HG02759 (cell line): ENCODE results near the gene S100A13.
A peak's percentile ranks its signal among the peaks of the same experiment; 100 is the strongest.

Source experiments
- ATAC-seq: cut with Tn5 transposase; IDR thresholded peaks from one replicate; pipeline ENCODE4 v1.9.1; 2021; ENCODE audit warnings: mild to moderate bottlenecking, moderate library complexity; ENCODE audit not compliant: unreplicated experiment

Gene S100A13

GRCh38 chr1:153627715-153628626 is 666 bp upstream of the S100A13 start, which contains the start of gene S100A1:
S100A1 (plus strand) TSS chr1:153628434; CDS start chr1:153630522, 2,088 bp downstream.
- no peak for ATAC-seq

DNA sequence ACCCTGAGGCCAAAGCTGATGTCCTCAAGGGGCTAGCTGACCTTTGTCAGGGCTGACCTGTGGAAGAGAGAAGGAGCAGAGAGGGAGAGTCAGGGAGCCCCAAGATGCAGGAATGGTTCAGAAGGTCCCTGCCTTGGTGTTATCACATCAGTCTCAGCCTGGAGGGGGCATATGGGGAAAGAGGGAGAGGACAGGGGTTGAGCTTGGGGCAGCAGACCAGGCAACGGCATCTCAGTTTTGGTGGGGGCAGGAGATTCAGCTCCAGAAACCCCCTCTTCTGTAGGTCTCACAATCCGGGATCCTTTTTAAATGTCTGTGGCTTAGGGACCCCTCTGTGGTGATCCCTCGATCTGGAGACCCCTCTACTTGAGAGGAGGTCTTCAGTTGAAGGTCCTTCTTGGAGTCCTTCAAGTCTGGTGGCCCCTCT is 815 bp downstream of the S100A13 start:
- no peak for ATAC-seq

DNA sequence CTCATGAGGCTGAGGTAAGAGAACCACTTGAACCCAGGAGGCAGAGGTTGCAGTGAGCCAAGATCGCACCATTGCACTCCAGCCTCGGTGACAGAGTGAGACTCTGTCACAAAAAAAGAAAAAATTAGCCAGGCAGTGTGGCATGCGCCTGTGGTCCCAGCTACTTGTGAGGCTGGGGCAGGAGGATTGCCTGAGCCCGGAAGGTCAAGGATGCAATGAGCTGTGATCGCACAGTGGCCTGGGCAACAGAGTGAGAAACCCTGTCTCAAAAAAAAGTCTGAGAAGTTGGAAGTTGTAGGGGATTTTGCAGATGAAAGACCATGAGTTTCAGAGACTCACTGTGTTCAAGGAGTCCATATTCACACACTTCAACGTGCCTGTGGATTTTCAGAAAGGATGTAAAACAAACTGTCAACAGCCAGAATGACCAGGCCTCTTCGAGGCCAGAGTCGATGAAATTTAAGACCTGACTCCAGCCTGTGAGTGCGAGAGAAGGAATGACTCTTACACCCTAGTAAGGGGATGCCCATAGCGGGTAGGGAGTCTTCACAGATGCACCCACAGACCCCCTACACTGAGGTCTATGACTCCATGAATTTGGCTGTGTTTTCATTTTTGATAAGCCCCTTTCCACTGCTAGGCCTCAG is 2.2 kb downstream of the S100A13 start:
- ATAC-seq: no peak

GRCh38 chr1:153623101-153623500 is 4.2 kb downstream of the S100A13 start:
- ATAC-seq: no peak

DNA sequence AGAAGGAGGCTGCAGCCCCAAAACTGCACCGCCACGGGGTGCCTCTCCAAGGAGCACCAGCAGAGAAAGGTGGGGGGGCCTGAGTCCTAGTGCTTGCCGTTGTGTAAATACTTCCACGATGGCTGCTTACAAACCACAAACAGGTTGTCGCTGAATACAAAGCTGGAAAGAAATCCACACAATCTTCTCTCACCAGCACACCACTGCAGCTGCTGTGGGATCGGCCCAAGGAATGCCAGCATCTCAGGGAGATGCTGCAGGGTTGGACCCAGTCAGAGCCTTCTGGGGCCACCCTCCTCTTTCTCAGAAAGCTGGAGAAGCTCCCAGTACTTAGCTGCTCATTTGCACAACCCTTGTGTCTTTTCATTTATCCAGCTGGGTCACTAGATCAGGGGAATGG is 8.1 kb downstream of the S100A13 start:
- ATAC-seq: no peak

DNA sequence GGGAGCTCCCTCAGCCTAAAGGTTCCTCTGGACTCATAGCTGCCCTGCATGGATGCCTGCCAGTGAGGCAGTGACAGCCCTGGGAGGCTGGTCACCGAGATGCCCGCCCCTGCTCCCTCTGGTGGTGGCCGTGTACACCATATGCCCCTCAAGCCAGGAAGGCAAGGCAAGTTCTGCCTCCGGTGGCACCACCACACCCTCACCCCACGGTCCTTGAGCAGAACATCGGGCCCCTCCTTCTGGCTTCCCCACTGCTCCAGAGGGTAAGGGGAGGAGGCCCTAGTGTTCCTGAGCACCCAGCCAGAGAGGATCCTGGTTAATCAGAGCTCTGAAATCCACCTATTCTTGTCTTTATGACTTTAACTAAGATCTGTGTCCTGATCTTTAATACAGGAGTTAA is 9.6 kb downstream of the S100A13 start:
- peak; percentile 67 for ATAC-seq

DNA sequence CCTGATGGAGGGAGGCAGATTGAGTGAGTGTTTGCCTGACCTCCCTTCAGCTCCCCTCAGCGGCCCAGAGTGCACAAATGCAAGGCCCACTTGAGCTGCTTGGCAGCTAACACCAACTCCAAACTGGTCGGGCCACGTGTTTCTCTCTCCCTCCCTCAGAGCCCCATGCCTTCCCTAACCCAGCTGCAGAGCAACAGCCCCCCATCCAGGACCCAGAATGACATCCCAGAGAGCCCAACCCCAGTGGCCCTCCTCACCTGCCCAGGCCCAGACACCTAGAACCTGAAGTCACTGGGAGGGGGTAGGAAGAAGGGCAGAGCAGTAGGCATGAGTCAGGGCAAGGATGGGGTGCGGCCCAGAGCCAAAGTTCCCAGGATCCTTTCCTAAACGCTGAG is 10.4 kb downstream of the S100A13 start:
- ATAC-seq: no peak

GRCh38 chr1:153616144-153616916 is 11.0 kb downstream of the S100A13 start, which contains the start of gene S100A14:
S100A14 (minus strand) TSS chr1:153616325; CDS start chr1:153615858, 467 bp downstream.
- ATAC-seq: no peak

GRCh38 chr1:153615406-153615805 is 11.9 kb downstream of the S100A13 start:
- no peak for ATAC-seq

GRCh38 chr1:153614906-153615305 is 12.4 kb downstream of the S100A13 start:
- ATAC-seq: no peak

DNA sequence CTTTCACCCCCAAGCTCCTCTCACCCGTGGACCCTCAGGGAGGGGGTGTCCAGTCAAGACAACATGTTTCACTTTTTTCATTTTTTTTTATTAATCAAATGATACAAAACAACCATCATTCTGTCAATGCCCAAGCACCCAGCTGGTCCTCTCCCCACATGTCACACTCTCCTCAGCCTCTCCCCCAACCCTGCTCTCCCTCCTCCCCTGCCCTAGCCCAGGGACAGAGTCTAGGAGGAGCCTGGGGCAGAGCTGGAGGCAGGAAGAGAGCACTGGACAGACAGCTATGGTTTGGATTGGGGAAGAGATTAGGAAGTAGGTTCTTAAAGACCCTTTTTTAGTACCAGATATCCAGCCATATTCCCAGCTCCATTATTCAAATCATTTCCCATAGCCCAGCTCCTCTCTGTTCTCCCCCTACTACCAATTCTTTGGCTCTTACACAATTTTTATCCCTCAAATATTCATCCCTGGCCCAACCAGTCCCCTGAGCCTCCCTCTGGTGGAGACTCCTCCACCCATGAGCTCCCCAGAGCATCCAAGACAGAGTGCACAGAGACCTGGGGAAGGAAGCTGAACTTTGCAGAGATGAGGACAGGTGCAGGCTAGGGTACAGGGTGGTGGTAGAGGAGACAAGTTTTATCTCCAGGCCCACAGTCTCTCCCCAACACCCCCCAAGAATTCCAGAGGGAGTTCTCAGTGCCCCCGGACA is 13.0 kb downstream of the S100A13 start:
- ATAC-seq: no peak

GRCh38 chr1:153613406-153613805 is 13.9 kb downstream of the S100A13 start:
- no peak for ATAC-seq

DNA sequence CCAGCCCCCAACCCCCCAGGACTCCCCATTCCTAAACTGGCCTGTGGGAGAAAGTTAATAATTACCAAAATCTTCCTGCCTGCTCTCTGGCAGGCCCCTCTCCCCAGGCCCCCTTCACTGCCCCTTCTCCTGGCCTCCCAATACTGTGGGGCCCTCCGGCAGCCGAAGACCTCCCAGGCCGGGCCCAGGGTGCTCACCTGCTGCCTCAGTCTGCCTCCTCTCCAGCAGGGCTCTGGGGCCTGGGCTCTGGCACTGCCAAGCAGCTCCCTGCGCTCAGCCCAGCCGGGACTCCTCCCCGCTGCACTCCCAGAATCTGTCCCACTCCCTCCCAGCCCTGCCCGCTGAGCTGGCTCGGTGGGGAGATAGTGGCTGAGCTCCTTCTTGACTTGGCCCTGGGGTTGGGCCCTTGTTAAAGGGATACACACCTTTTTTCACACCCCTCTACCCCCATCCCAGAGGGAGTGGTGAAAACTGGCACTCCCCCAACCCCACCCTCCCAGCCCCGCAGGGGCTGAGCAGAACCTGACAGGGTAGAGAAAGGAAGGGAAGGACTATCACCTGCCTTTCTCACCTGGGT is 14.5 kb downstream of the S100A13 start, which contains the start of gene S100A16:
Gene S100A16, minus strand, starts transcription at position 383 of the 577 bp plus-strand sequence. CDS start 4,986 bp downstream, outside the sequence.
- ATAC-seq: no peak

GRCh38 chr1:153612111-153612754 is 15.1 kb downstream of the S100A13 start:
- no peak for ATAC-seq

DNA sequence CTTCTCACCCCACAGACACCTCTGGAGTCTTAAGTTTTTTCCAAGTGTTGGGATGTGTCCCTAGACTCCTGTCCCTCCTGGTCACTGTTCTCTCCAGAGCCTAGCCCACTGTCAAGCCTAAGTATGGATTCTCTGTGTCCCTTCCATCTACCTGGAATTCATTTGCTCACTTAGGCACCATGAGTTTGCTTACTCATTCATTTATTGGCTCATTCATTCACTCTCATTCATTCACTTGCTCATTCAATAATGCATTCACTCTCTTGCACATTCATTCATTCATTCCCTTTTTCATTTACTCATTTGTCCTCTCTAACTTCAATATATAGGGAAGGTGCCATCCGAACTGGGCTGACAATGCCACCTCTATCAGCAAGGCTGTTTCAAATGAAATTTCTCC is 15.9 kb downstream of the S100A13 start:
- ATAC-seq: no peak

GRCh38 chr1:153610811-153611301 is 16.4 kb downstream of the S100A13 start:
- ATAC-seq: no peak

DNA sequence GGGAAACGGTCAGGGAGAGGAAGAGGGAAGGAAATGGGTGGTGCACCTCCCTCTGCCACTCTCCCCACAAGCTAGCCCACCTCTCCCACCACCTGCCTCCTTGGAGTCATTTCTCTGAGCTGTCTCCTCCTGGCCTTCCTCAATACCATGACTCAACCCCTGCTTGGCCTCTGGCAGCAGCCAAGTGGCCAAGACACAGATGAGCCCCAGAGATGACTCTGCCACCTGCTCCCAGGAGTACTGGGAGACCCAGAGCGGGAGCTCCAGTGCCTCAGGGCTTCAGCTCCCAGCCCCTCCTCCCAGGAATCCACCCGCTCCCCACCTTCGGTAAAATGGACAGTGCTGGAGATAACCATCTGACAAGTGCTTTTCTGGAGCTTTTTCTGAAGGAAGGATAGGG is 17.0 kb downstream of the S100A13 start:
- no peak for ATAC-seq

DNA sequence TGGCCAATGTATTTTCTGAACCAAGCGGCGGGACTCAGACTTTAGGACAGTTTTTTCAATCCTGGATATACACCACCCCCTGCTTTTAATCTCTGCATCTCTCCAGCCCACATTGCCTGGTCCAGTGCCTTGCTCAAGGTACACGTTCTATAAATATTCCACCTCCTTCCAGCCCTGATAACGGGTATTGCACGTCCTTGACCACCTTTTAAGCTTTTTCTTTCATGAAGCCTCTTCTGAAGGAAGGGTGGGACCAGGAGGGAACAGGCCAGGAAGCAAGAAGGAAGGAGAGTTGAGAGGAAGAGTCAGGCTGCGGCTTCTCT is 17.8 kb downstream of the S100A13 start:
- ATAC-seq: no peak

- no peak for ATAC-seq
Measured at GRCh38 chr1:153608742-153609584, 18.3 kb downstream of the S100A13 start.
